Peyer's patch (tissue), 4 donors: ENCODE measurements around the gene RALGPS1.

ENCODE experiments used
- CTCF ChIP-seq, 6 experiments: fragments of 450-650 bp in 4 of 6; fragments of 200-600 bp in 2 of 6; sonication (generic) in 1 of 6; IDR thresholded peaks; one replicate each; pipeline ENCODE4 v1.5.1; 2017 to 2019; ENCODE audit warnings: antibody characterized with exemption in 6 of 6, mild to moderate bottlenecking in 3 of 6, moderate library complexity in 1 of 6
- POLR2A ChIP-seq, 2 donors: fragments of 450-650 bp; IDR thresholded peaks; one replicate each; pipeline ENCODE4 v1.5.1; 2017; ENCODE audit warnings: antibody characterized with exemption in 2 of 2, mild to moderate bottlenecking in 2 of 2, moderate library complexity in 2 of 2

DNA sequence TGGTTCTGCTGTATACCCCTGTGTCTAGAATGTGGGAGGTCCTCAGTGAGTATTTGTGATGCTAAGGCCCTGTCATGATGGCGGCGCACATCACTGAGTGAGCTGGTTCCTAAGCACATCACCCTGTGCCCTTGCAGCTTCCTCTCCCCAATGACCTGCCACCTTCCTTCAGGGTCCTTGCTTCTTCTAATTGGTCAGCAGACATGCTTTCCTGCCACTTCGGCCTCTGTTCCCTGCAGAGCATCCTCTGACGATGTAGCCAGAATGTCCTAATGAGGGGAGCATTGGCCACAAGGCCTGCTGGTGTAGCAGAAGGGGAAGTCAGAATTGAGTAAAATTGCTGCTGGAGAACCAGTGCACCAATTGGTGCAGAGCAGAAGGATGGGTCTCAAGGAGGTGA is 238.9 kb downstream of the RALGPS1 start:
- TF ChIP-seq CTCF (IDR thresholded peaks at IDR 0.05): no peak
- TF ChIP-seq POLR2A (IDR thresholded peaks at IDR 0.05): no peak
